GM06990 (cell line): ENCODE measurements around the gene SRD5A1.

Source experiments
- DNase-seq: peaks from one replicate; pipeline ENCODE4 v3.0.0-alpha.2; 2011; ENCODE audit not compliant: insufficient read length; ENCODE audit errors: extremely low read depth
- H3K27me3 ChIP-seq: replicated peaks from 2 replicates; pipeline ENCODE4 v1.6.0; 2011; ENCODE audit warnings: low read length; ENCODE audit not compliant: control insufficient read depth, insufficient read depth
- H3K36me3 ChIP-seq: 2 replicates; pipeline ENCODE4 v1.5.1; 2011; ENCODE audit warnings: low read length; ENCODE audit not compliant: control insufficient read depth, insufficient read depth
- H3K4me3 ChIP-seq: replicated peaks from 2 replicates; pipeline ENCODE4 v1.5.1; 2011; ENCODE audit warnings: low read depth, mild to moderate bottlenecking, control low read depth, low read length
- CTCF ChIP-seq: IDR thresholded peaks from 2 replicates; pipeline ENCODE4 v1.5.1; 2011; ENCODE audit warnings: low read length, control low read depth, mild to moderate bottlenecking, inconsistent platforms; ENCODE audit not compliant: insufficient read depth, poor library complexity, severe bottlenecking

SRD5A1 gene

GRCh38 chr5:6604341-6604740 lies 28.9 kb upstream of the SRD5A1 start:
- Histone ChIP-seq H3K27me3 (no peaks in the 10 kb centered on the region), H3K4me3 (no peak overlapping the region), H3K36me3 (peaks cover 33% of the 10 kb centered on the region)
- DNase-seq: no peak
- TF ChIP-seq CTCF: no peak

- no peak for TF ChIP-seq CTCF
- no peak overlapping the region for H3K4me3 ChIP-seq
- no peak for DNase-seq
- H3K27me3 ChIP-seq: no peaks in the 10 kb centered on the region
- H3K36me3 ChIP-seq: peaks cover 31% of the 10 kb centered on the region
Measured at GRCh38 chr5:6604946-6605345, 28.3 kb upstream of the SRD5A1 start.

GRCh38 chr5:6606884-6607558 lies 26.2 kb upstream of the SRD5A1 start:
- no peak for DNase-seq
- Histone ChIP-seq H3K4me3 (no peak overlapping the region), H3K27me3 (no peaks in the 10 kb centered on the region), H3K36me3 (peaks cover 34% of the 10 kb centered on the region)
- no peak for TF ChIP-seq CTCF

GRCh38 chr5:6607559-6607936 lies 25.7 kb upstream of the SRD5A1 start:
- H3K36me3 ChIP-seq: peaks cover 36% of the 10 kb centered on the region
- H3K4me3 ChIP-seq: no peak overlapping the region
- DNase-seq: no peak
- no peaks in the 10 kb centered on the region for H3K27me3 ChIP-seq
- no peak for TF ChIP-seq CTCF

GRCh38 chr5:6608016-6608415 lies 25.2 kb upstream of the SRD5A1 start:
- no peak for DNase-seq
- no peak for TF ChIP-seq CTCF
- no peak overlapping the region for H3K4me3 ChIP-seq
- H3K36me3 ChIP-seq: peaks cover 40% of the 10 kb centered on the region
- no peaks in the 10 kb centered on the region for H3K27me3 ChIP-seq
